HG02763 (cell line): Measurements from ENCODE around the gene PACSIN3.
"Not testable (repeated sequence)": the region's sequence is repeated elsewhere in the genome, so short reads cannot be mapped to it uniquely, and the experiment has no call there.

Experiments used
- ATAC-seq: cut with Tn5 transposase; IDR thresholded peaks from one replicate; pipeline ENCODE4 v1.9.1; 2021; ENCODE audit warnings: mild to moderate bottlenecking, moderate library complexity; ENCODE audit not compliant: unreplicated experiment

Gene PACSIN3

GRCh38 chr11:47198161-47198560, 11.9 kb upstream of the PACSIN3 start:
- not testable (repeated sequence) for ATAC-seq

GRCh38 chr11:47192111-47192510, 5.9 kb upstream of the PACSIN3 start:
- ATAC-seq = no peak

DNA sequence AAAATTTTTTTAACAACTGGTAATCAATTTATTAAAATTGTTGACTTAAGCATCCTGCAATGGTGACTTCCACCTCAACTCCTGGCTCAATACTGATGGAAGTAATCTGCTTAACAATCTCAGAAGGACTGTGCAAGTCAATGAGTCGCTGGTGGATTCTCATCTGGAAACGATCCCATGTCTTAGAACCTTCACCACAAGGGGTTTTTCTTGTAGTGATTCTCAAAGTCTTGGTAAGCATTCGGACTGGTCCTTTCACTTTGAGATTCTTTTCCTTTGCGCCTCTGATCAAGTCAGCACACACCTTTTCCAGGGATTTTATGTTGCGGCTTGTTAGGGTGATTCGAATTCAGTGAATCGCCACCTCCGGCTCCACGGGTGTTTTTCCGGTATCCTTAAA, 4.9 kb upstream of the PACSIN3 start:
- ATAC-seq = not testable (repeated sequence)

- ATAC-seq = no peak
Observed at GRCh38 chr11:47189100-47189834, 3.0 kb upstream of the PACSIN3 start.

DNA sequence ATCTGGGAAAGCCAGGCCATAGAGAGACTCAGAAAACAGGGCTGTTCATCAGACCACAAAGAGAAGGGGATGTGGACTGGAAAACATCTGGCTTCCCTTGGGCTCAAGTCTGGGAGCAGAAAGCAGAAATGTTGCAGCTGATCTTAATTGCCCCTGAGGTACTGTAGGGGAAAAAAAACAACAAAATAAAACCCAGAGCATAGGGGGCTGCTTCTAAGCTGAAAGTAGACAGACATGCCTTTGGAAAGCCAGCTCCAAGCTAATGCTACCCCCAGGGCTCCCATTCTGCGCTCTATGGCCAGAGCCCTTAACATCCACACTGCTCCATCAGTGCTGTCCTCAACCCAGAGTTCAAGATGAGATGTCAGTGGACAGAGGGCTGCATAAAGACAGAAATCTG, 2.0 kb upstream of the PACSIN3 start:
- ATAC-seq = no peak

GRCh38 chr11:47187723-47188122, 1.5 kb upstream of the PACSIN3 start:
- ATAC-seq = no peak

DNA sequence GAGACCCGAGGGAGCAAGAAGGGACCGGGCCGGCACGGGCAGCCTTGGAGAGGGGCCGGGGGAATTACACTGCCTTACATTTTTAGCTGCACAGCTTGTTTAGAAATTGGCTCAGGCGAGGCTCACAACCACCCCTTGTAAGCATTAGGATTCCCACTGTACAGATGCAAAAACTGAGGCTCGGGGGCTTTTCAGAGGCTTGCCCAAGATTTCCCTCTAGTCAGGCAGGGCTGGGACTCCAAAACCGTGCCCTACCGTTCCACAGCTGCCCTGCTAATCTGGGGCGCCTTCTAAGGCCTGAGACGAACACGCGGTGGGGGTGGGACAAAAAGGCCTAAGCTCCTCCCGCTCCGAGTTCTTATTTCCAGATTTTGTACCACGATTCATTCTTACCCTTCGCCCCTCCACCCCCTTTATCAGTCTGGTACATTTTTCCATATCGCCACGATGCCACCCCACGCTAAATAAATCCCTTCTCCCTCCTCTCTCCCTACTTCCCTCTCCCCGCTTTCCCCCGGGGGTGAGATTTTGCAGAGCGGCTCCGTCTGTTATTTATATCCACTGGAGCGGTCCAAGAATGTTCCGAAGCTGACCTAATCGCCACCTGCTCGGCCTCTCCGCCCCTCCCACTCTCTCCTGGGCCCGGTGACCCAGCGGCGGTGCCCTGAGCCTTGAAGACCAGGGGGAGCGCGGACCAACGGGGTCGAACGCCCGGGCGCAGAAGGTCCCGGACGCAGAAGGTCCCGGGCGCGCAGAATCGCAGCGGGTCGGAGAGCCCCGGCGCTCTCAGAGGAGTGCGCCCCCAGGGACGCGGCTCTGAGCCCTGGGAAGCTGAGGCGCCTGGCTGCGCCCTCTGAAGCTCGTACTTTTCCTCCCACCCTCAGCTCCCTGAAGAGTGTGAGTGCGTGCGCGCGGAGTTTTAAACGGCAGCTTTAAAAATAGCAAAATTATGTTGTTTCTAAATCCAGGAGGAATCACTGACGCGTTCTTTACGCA, 764 bp upstream of the PACSIN3 start:
- no peak for ATAC-seq

DNA sequence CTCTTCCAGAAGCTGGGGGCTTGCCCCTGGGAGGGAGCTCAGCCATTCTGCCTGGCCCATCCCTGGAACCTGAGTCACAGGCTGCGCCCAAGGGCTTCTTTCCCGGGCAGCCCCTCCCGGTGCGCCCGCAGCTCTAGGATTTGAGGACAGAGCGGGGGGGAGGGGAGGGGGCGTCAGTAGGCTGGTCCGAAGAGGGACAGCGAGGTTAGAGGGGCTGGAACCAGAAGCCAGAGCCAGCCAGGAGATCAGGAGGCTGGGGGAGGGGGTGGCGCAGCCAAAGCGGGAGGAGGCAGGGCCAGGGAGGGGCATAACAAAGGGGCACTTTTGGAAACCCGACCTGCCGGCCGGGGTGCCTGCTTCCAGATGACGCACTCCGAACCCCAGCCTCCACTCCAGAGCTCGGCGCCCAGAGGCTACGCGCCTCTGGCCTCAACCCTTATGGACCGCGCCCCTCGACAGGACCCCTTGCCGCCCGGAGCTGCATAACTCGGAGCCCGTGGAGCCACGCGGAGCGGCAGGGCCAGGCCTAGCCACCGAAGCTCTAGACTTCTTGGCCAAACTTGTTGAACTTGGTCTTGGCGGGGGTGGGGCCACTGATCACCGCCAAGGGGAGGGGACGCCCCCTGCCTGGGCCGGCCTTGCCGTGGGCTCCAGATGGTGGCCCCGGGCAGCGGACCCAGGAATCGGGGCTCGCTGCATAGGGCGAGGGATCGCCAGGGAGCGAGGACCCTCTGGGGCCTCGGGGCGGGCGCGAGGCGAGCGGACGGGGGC, 744 bp downstream of the PACSIN3 start:
- ATAC-seq = no peak

- no peak for ATAC-seq
Observed at GRCh38 chr11:47184711-47185304, 1.4 kb downstream of the PACSIN3 start.

DNA sequence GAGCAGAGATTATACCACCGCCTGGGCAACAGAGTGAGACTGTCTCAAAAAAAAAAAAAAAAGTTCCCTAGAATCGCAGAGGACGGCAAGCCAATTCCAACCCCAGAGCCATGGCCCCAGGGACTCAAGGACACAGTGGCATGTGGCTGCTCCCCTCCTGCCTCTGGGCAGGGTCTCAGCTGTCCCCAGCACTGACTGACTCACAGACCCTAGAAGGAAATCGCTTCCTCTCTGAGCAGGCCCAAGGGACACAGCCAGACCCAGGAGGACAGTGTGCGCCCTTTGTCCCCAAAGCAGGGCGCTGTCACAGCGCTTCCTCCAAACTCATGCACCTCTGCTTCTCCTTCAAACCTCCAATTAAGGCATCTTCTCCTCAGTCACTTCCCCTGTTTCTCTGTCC, 2.3 kb downstream of the PACSIN3 start:
- ATAC-seq = no peak

- no peak for ATAC-seq
Observed at GRCh38 chr11:47183031-47183856, 3.0 kb downstream of the PACSIN3 start.

DNA sequence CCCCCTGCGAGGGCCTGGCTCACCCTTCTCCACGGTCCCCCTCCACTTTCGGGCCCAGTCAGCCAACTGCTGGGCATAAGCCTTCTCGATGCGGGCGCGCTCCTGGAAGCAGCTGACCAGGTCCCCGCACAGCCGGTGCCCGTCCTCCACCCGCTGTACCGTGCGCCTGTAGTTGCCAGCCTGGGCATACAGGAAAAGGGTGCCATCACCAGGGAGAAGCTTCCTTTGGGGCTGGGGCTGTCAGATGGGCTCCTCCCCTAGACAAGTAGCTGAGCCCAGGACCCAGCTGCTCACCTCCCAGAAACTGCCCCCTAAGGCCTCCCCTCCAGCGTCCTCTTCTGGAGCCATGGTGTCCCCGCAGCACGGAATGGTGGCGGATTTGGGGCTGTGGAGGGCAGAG, 3.9 kb downstream of the PACSIN3 start:
- no peak for ATAC-seq

GRCh38 chr11:47181271-47181670, 5.0 kb downstream of the PACSIN3 start:
- ATAC-seq = no peak

GRCh38 chr11:47180006-47180787, 6.0 kb downstream of the PACSIN3 start:
- no peak for ATAC-seq

- ATAC-seq = no peak
Observed at GRCh38 chr11:47179655-47179991, 6.6 kb downstream of the PACSIN3 start.

GRCh38 chr11:47178737-47179654, 7.2 kb downstream of the PACSIN3 start:
- no peak for ATAC-seq

DNA sequence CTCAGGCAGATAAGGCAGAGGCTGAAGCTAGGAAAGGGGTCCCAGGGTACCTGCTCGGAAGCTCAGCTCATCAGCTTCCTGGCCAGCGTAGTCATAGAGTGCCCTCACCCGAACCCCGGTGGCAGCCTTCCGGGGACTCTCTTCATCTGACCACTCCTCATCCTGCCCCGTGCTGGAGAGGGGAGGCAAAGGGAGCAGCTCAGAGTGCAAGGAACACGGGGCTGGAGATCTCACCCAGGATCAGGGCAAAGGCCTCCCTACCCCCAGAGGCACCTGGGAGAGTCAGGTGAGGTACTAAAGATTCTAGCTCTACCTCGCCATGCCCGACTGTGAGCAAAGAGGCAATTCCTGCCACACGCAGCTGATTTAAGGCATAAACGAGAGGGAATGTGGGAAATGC, 7.9 kb downstream of the PACSIN3 start:
- ATAC-seq = no peak

DNA sequence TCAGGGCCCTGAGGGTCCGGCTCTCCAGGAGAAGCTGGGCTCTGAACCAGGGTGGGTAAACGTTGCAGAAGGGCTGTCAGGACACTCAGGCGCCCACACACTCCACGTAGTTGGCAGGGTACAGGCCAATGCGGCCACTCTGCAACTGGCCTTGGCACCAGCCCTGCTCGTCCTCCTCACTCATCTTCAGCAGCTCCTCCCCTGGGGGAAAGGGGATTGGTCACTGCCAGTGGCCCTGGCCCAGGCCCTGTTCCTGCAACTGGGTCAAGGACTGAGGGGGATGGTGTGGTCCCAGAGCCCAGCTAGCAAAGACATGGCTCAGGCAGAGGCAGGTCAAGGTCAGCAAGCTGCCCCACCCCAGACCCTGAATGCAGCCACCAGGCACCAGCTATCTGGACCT, 8.4 kb downstream of the PACSIN3 start:
- no peak for ATAC-seq
